GM19455 (cell line): ENCODE measurements around the gene UBXN10.

Experiments
- ATAC-seq: cut with Tn5 transposase; IDR thresholded peaks from one replicate; pipeline ENCODE4 v1.9.1; 2021; ENCODE audit not compliant: unreplicated experiment

UBXN10 gene

GRCh38 chr1:20185834-20186782, at the start of gene UBXN10, which contains the start of gene PLA2G2C:
Gene UBXN10 (plus strand): TSS chr1:20186096. CDS start chr1:20190562, 4,466 bp downstream.
Gene PLA2G2C (minus strand): TSS chr1:20186518. CDS start chr1:20177363, 9,155 bp downstream.
- ATAC-seq, result no peak

- no peak for ATAC-seq
These were observed 49.6 kb upstream of the UBXN10 start for GRCh38 chr1:20136249-20136648.

GRCh38 chr1:20137055-20137454, 48.8 kb upstream of the UBXN10 start:
- no peak for ATAC-seq

- no peak for ATAC-seq
These were observed 48.3 kb upstream of the UBXN10 start for GRCh38 chr1:20137604-20138003.

- ATAC-seq, result no peak
These were observed 47.5 kb upstream of the UBXN10 start for GRCh38 chr1:20138346-20138745.

GRCh38 chr1:20138961-20139550, 46.8 kb upstream of the UBXN10 start, which contains the start of gene PLA2G2F:
Gene PLA2G2F (plus strand): TSS chr1:20139323. CDS start chr1:20139428, 105 bp downstream.
- no peak for ATAC-seq

GRCh38 chr1:20139776-20140612, 45.9 kb upstream of the UBXN10 start:
- ATAC-seq, result no peak

- no peak for ATAC-seq
These were observed 44.9 kb upstream of the UBXN10 start for GRCh38 chr1:20141001-20141400.

- no peak for ATAC-seq
These were observed 44.4 kb upstream of the UBXN10 start for GRCh38 chr1:20141466-20141865.

GRCh38 chr1:20142001-20142710, 43.7 kb upstream of the UBXN10 start:
- ATAC-seq, result no peak

GRCh38 chr1:20143318-20143717, 42.6 kb upstream of the UBXN10 start:
- ATAC-seq, result no peak

- ATAC-seq, result no peak
These were observed 41.9 kb upstream of the UBXN10 start for GRCh38 chr1:20143734-20144565.

GRCh38 chr1:20147846-20148570, 37.9 kb upstream of the UBXN10 start:
- no peak for ATAC-seq

GRCh38 chr1:20148571-20149500, 37.1 kb upstream of the UBXN10 start:
- no peak for ATAC-seq

- ATAC-seq, result no peak
These were observed 36.1 kb upstream of the UBXN10 start for GRCh38 chr1:20149601-20150325.

GRCh38 chr1:20150326-20150705, 35.6 kb upstream of the UBXN10 start:
- no peak for ATAC-seq

- no peak for ATAC-seq
These were observed 34.9 kb upstream of the UBXN10 start for GRCh38 chr1:20150969-20151368.
